HG03039 (cell line): ENCODE results near the gene HS3ST1.

Experiments
- ATAC-seq: cut with Tn5 transposase; IDR thresholded peaks from one replicate; pipeline ENCODE4 v1.9.1; 2021; ENCODE audit warnings: mild to moderate bottlenecking, moderate library complexity; ENCODE audit not compliant: unreplicated experiment

HS3ST1 gene

GRCh38 chr4:11428231-11428898, at the start of gene HS3ST1:
HS3ST1 (minus strand) TSS chr4:11428894; CDS start chr4:11400005, 28,889 bp downstream.
- ATAC-seq, result peak; percentile 30

DNA sequence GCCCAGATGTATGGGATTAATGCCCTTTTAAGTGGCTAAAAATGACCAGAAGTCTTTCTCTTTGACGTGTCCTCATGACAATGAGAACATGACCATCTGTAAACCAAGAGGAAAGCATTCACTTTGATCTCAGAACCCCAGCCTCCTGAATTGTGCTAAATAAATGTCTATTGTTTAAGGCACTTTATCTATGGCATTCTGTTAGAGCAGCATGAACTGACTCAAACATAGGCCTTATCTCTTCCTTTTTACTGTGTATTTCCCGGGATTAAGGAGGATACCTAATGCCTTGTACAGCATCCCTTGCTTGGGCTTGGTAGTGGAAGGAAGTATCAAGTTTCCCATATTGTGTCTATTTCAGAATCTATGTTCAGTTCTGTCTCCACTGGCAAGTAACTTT, 47.2 kb upstream of the HS3ST1 start:
- no peak for ATAC-seq

GRCh38 chr4:11474146-11474545, 45.5 kb upstream of the HS3ST1 start:
- ATAC-seq, result no peak

- no peak for ATAC-seq
These were observed 43.8 kb upstream of the HS3ST1 start for GRCh38 chr4:11472535-11472934.

GRCh38 chr4:11471618-11472017, 42.9 kb upstream of the HS3ST1 start:
- ATAC-seq, result no peak

- no peak for ATAC-seq
These were observed 42.4 kb upstream of the HS3ST1 start for GRCh38 chr4:11471046-11471441.

DNA sequence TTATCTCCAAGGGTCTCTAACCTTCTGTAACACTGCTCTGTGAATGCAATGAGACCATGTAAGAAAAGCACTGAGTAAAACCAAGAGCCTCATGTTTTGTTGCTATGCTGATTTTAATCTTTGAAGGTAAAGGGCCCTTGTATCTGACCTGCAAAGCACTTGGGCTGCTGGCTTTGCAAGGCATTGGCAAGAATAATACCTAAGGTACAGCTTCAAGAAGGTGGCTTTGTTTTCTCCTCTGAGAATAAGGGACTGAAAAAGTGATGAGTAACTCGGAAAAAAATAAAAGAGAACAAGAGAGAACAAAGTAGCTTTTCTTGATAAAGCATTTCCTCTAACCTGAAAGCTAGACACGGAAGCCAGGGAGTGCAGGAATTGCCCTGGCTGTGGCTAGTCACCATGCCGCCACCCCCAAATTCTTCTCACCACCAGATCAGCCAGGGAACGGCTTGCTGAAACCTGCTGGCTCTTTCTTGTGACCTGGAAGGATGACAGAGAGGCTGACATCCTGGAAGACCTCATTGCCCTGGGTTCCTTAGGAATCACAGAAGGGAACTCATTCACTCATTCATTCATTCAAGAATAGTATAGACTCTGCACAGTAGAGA, 41.8 kb upstream of the HS3ST1 start:
- peak; percentile 49 for ATAC-seq

GRCh38 chr4:11469650-11470437, 41.1 kb upstream of the HS3ST1 start:
- ATAC-seq, result peak; percentile 43

- no peak for ATAC-seq
These were observed 40.2 kb upstream of the HS3ST1 start for GRCh38 chr4:11468901-11469300.

- ATAC-seq, result peak; percentile 34
These were observed 39.2 kb upstream of the HS3ST1 start for GRCh38 chr4:11467931-11468330.

DNA sequence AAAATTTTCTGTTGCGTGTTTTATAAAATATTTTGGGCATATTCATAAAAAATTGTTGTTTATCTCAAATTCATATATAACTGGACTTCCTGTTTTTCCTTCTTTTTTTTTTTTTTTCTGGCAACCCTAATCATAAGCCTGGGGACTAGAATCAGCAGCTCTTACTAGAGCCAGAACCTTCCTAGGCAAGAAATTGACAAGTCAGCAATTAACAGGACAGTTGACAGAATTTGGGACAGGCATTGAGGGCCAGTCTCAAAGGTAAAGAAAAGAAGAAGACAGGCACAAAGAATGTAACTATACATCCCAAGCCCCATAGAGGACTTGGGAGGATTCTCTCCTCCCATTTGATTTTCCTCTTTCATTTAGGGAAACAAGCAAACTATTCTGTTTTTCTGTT, 35.0 kb upstream of the HS3ST1 start:
- ATAC-seq, result no peak

GRCh38 chr4:11456401-11456800, 27.7 kb upstream of the HS3ST1 start:
- ATAC-seq, result no peak

DNA sequence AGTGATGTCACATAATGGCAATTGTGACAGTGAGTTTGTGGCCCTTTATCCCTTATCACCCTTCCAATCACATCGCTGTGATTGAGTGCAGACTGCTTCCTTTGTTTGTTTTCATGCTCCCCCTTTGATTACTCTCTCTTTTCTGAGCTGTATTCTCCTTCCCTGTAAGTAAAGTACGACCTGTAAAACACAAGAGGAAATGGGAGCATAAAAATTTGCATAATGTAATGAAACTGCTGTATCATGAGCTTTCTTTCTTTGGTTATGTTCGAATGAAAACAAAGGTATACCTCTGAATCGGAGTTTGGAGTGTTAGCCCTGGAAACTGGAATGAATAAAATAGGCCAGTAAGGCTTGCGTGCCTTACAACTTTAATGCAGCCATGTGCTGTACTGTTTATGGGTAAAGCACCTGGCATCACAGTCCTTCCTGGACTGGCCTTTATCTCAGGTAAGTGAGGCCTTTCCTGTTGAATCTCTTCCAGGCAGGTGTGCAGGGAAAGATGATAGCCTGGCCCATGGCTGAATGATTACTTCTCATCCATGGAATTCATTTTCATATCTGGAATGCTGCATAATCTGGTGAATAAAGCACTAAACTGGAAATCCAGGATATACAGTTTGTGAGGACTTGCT, 26.6 kb upstream of the HS3ST1 start:
- no peak for ATAC-seq

GRCh38 chr4:11451716-11452115, 23.0 kb upstream of the HS3ST1 start:
- no peak for ATAC-seq

- ATAC-seq, result no peak
These were observed 17.6 kb upstream of the HS3ST1 start for GRCh38 chr4:11446155-11446811.

GRCh38 chr4:11441194-11441556, 12.5 kb upstream of the HS3ST1 start:
- no peak for ATAC-seq

DNA sequence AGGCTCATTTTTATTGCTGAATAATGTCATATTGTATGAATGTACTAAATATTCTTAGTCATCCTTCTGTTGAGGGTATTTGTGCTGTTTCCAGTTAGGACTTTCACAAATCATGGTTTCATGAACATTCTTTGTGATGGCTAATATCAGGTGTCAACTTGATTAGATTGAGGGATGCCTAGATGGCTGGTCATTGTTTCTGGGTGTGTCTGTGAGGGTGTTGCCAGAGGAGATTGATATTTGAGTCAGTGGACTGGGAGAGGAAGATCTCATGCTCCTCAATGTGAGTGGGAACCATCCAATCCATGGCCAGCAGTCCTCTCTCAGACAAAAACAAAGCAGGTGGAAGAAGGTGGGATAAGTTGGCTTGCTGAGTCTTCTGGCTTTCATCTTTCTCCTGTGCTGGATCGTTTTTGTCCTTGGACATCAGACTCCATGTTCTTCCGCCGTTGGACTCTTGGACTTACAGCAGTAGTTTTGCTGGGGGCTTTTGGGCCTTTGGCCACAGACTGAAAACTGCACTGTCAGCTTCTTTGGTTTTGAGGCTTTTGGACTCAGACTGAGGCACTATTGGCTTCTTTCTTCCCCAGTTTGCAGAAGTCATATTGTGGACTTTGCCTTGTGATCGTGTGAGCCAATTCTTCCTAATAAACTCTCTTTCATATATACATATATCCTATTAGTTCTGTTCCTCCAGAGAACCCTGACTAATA, 11.9 kb upstream of the HS3ST1 start:
- ATAC-seq, result no peak

GRCh38 chr4:11439836-11440235, 11.1 kb upstream of the HS3ST1 start:
- ATAC-seq, result no peak

DNA sequence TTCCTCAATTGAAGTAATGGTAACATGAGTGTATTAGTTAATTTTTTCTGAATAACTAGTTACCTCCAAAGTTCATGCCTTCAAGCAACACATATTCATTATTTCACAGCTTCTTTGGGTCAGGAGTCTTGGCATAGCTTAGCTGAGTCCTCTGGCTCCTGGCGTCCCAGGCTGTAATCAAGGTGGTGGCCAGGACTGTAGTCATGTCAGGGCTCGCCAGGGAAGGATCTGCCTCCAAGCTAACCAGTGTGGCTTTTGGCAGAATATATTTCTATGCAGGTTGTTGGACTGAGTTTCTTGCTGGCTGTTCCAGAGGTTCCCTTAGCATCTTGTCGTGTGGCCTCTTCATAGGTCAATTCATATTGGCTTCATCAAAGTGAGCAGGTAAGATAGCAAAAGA, 10.0 kb upstream of the HS3ST1 start:
- ATAC-seq, result no peak

- no peak for ATAC-seq
These were observed 8.0 kb upstream of the HS3ST1 start for GRCh38 chr4:11436673-11437072.
